GM19452 (cell line): ENCODE measurements around the gene HBS1L.

Source experiments
- ATAC-seq: cut with Tn5 transposase; IDR thresholded peaks from one replicate; pipeline ENCODE4 v1.9.1; 2021; ENCODE audit not compliant: unreplicated experiment

The HBS1L gene

GRCh38 chr6:134921276-134921675 lies 133.3 kb downstream of the HBS1L start:
- no peak for ATAC-seq

GRCh38 chr6:134920422-134920821 lies 134.2 kb downstream of the HBS1L start:
- ATAC-seq: no peak

GRCh38 chr6:134918418-134918961 lies 136.1 kb downstream of the HBS1L start:
- no peak for ATAC-seq

GRCh38 chr6:134911547-134911946 lies 143.1 kb downstream of the HBS1L start:
- no peak for ATAC-seq

GRCh38 chr6:134910593-134910935 lies 144.1 kb downstream of the HBS1L start:
- no peak for ATAC-seq
